Stimulated activated CD8-positive, alpha-beta memory T cell treated with anti-CD3 and anti-CD28 coated beads, Interleukin-12 subunit alpha, Interleukin-12 subunit beta, amount 100 ng/mL, for 24 hours (primary cell): Measurements from ENCODE around the gene MRPL51.
"Not testable (repeated sequence)": the region's sequence is repeated elsewhere in the genome, so short reads cannot be mapped to it uniquely, and the experiment has no call there.

Source experiments
- DNase-seq: peaks from one replicate; pipeline ENCODE4 v3.0.0-alpha.2; 2020; ENCODE audit errors: extremely low read depth

The MRPL51 gene

DNA sequence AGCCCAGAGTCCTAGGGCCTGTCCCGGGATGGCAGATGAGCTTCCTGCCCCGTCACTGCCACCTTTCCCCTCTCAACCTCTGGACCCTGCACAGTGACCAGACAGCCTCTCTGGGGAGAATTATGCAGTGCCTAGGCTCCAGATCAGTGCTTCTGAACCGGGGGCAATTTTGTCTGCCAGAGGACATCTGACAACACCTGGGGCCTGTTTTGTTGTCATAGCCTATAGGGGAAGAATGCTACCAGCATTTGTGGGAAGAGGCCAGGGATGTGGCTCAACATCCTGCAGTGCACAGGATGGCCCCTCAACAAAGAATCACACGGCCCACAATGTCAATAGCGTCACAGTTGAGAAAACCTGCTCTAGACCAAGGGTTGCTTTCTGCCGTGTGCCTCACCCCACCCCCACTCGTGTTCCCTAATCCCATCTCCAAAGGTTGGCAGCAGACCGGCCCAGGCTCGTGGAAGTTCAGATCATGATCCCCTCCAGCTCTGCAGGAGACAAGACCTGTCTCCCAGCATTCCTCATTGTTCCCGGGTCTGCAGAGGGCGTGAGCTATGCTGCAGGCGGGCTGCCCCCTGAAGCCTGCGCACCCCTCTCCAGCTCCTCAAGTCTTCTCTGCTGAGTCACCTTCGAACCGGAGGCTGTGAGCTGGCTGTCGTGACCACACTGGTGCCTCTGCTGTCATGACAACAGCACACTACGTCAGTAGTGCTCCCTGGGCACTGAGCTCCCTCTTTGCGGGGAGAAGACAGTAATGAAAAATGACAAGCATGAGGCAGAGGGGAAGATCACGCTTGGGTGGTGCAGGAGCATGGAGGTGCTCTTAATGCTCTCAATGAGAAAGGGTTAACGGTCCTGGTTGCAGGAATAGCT lies 39.2 kb upstream of the MRPL51 start:
- DNase-seq: peak; percentile 64

GRCh38 chr12:6530576-6531260 lies 37.7 kb upstream of the MRPL51 start:
- DNase-seq: no peak

DNA sequence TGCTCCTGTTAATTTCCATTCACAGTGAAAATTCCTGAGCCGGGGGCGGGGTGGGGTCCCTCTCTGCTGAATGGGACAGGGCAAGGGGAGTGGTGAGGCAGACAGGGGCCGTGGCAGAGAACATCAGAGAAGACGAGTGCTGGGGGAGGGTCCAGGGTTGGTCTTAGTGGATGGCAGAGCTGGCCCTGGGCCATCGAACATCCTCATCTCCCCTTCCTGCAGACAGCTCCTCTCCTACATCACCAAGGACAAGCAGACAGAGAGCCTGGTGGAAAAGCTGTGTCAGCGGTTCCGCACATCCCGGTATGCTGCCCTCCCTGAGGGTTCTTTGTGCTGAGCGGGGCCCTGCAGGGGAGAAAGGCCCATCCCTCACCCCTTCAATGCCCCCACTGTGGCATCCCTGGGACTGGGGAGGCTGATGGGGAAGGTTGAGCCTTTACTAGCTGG lies 36.3 kb upstream of the MRPL51 start:
- no peak for DNase-seq

GRCh38 chr12:6528539-6529235 lies 35.6 kb upstream of the MRPL51 start:
- DNase-seq: no peak

GRCh38 chr12:6527711-6528110 lies 34.6 kb upstream of the MRPL51 start:
- no peak for DNase-seq

- no peak for DNase-seq
Measured at GRCh38 chr12:6526766-6527525, 33.9 kb upstream of the MRPL51 start.

DNA sequence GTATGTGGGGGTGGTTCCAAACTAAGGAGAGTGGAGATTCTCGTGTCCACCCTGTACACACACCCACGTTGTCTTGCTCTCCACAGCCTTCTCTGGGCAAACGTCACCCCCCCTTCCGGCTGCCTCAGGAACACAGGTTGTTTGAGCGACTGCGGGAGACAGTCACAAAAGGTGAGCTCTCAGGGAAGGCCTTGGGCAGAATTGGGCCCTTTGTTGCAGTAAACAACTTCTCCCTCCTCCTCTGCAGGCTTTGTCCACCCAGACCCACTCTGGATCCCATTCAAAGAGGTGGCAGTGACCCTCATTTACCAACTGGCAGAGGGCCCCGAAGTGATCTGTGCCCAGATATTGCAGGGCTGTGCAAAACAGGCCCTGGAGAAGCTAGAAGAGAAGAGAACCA lies 33.1 kb upstream of the MRPL51 start:
- DNase-seq: no peak

- no peak for DNase-seq
Measured at GRCh38 chr12:6524648-6525047, 31.6 kb upstream of the MRPL51 start.

- no peak for DNase-seq
Measured at GRCh38 chr12:6523708-6524107, 30.6 kb upstream of the MRPL51 start.

- no peak for DNase-seq
Measured at GRCh38 chr12:6522193-6522592, 29.1 kb upstream of the MRPL51 start.

DNA sequence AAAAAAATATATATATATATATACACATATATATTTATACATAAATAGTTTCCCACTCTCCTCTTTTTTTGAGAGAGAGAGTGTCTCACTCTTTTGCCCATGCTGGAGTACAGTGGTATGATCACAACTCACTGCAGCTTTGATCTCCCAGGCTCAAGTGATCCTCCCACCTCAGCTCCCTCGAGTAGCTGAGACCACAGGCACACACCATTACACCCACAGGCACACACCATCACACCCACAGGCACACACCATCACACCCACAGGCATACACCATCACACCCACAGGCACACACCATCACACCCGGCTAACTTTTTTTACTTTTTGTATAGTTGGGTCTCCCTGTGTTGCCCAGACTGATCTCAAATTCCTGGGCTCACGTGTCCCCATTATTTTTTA lies 27.1 kb upstream of the MRPL51 start:
- DNase-seq: no peak

GRCh38 chr12:6508087-6508486 lies 15.0 kb upstream of the MRPL51 start:
- DNase-seq: no peak

DNA sequence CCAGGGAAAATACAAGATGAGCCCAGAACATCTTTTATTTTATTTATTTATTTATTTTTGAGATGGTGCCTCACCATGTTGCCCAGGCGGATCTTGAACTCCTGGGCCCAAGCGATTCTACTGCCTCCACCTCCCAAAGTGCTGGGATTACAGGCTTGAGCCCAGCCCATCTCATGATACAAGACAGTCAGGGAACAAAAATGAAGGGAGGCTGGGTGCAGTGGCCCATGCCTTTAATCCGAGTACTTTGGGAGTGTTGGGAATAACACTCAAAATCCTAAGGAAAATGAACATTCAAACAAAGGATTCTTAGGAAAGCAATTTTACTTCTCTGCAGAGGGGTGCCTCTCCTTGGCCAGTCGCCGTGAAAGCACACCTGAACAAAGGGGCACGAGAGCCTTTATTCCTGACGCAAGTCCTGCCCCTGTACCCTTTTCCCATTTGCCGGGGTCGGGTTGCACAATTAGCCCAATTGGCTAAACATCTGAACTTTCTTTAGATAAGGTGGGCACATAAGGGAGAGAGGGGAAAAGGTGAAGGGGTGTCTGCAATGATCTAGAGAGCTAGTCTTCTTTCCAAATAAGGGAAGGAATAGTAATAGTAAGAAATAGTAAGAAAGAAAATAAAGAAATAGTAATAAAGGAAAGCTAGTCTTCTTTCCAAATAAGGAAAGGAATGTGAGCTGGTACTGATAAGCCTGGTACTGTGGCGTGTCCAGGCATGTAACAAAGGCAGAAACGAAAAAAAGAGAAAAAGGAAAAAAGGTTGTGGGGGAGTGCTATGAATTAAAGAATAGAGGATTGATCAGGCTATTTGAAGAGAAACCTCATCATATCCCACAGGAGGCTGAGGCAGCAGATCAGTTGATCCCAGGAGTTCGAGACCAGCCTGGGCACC lies 14.3 kb upstream of the MRPL51 start:
- DNase-seq: no peak

DNA sequence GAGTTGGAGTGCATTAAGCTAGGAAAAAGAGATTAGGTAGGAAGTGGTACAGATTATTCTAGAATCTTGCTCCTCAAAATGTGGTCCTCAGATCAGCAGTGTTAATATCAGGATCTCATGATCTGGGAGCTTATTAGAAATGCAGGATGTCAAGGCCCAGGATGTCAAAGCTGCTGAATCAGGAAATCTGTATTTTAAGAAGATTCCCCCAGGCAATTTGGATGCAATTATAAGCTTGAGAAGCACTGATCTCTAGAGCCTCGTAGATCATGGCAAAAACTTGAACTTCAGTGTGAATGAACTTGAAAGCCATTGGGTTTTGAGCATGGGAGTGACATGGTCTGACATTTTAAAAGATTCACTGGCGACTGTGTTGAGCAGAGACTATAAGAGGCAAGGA lies 7.4 kb upstream of the MRPL51 start:
- DNase-seq: no peak

GRCh38 chr12:6497291-6497690 lies 4.2 kb upstream of the MRPL51 start:
- DNase-seq: not testable (repeated sequence)

DNA sequence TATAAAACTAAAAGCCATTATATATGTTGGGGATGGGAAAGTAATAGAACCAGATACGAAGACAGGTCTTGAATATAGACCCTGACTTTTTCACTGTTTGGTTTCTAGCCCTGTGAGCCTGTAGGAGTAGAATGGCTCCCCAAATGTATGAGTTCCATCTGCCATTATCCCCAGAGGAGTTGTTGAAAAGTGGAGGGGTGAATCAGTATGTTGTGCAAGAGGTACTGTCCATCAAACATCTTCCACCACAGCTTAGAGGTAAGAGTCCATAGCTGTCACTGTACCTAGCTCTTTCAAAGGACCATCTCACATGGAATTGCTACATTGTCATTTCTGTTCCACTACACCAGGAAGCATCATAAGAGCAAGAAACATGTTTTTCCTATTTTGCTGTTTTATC lies 1.9 kb upstream of the MRPL51 start:
- no peak for DNase-seq

- DNase-seq: no peak
Measured at GRCh38 chr12:6494258-6494743, 1.2 kb upstream of the MRPL51 start.

DNA sequence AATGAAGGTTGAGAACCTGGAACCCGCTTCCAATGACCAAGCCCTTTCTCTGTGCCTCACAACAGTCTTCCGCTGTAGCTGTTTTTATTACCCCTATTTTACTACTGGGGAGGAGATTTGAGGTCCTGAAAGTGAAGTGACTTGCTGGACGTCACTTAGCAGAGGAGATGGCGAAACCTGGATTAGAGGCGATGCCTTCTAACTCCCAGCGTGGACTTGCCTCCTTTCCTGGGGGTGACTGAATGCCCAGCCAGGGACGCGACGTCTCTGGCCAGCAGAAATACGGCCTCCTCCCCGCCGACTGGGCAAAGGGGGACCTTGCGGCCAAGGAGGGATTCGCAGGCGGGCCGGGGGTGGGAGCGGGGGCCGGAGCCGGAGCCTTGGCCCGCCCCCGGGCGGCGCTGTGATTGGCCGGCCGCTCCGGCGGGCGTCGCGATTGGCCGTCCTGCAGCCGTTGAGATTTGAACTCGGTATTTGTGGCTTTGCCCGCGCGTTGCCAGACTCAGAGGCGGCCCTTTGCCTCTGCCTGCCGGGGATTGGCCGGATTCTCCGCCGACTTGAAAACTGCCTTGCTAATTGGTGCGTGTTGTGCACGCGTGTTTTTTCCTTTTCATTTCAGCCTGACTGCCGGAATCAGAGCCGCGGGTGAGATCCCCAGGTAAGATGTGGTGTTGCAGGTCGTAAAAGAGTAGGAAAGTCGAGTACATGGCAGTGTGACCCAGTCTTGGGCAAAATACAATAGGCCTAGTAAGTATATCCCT lies 615 bp upstream of the MRPL51 start, which contains the start of gene NCAPD2:
Gene NCAPD2, plus strand, starts transcription at position 606 of the 761 bp plus-strand sequence. CDS start 997 bp downstream, outside the sequence.
- peak; percentile 86 for DNase-seq

- not testable (repeated sequence) for DNase-seq
Measured at GRCh38 chr12:6490673-6491072, 2.4 kb downstream of the MRPL51 start.

- no peak for DNase-seq
Measured at GRCh38 chr12:6489449-6489848, 3.6 kb downstream of the MRPL51 start.
